ENCODE measurements around the gene CXCL11.

CXCL11 gene

GRCh38 chr4:76072760-76073159 is 36.9 kb upstream of the CXCL11 start:
- no peak overlapping the region for H3K27ac ChIP-seq
- no peak for TF ChIP-seq ZFX (IDR thresholded peaks at IDR 0.05; ENCODE audit: borderline replicate concordance)
- TF ChIP-seq, protein P1, sequence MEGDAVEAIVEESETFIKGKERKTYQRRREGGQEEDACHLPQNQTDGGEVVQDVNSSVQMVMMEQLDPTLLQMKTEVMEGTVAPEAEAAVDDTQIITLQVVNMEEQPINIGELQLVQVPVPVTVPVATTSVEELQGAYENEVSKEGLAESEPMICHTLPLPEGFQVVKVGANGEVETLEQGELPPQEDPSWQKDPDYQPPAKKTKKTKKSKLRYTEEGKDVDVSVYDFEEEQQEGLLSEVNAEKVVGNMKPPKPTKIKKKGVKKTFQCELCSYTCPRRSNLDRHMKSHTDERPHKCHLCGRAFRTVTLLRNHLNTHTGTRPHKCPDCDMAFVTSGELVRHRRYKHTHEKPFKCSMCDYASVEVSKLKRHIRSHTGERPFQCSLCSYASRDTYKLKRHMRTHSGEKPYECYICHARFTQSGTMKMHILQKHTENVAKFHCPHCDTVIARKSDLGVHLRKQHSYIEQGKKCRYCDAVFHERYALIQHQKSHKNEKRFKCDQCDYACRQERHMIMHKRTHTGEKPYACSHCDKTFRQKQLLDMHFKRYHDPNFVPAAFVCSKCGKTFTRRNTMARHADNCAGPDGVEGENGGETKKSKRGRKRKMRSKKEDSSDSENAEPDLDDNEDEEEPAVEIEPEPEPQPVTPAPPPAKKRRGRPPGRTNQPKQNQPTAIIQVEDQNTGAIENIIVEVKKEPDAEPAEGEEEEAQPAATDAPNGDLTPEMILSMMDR (IDR thresholded peaks at IDR 0.05): no peak

DNA sequence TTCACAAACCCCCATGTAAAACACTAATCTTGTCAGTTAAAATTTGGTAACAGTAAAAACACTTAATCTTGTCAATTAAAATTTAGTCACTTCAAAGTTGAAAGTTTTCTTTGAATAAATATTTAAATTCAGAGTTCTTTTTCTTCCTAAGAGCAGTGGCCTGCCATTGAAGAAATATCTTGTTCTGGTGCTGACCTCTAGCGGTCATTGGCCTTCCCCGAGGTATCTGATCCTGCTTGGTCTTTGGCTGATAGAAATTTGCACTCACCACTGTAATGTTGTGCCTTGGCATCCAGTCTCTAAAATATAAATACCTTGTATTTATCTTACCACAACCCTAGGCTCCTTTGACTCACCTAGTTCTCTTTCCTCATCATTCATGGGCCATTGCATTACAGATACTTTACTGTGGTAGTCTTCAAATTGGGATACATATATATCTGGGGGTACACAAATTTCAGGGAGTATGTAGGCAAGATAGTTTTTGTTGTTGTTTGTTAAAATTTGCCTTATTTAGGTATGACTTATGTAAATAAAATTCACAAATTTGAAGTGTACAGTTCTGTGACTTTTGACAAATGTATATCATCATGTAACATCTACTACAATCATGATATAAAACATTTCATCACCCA is 31.9 kb upstream of the CXCL11 start:
- TF ChIP-seq, protein P1 (IDR thresholded peaks at IDR 0.05): peak; percentile 89
- TF ChIP-seq ZFX (IDR thresholded peaks at IDR 0.05; ENCODE audit: borderline replicate concordance): no peak
- H3K27ac ChIP-seq: no peak overlapping the region

GRCh38 chr4:76066546-76066945 is 30.7 kb upstream of the CXCL11 start:
- H3K27ac ChIP-seq: no peak overlapping the region
- TF ChIP-seq ZFX (IDR thresholded peaks at IDR 0.05; ENCODE audit: borderline replicate concordance): no peak
- TF ChIP-seq, protein P1 (IDR thresholded peaks at IDR 0.05): no peak

DNA sequence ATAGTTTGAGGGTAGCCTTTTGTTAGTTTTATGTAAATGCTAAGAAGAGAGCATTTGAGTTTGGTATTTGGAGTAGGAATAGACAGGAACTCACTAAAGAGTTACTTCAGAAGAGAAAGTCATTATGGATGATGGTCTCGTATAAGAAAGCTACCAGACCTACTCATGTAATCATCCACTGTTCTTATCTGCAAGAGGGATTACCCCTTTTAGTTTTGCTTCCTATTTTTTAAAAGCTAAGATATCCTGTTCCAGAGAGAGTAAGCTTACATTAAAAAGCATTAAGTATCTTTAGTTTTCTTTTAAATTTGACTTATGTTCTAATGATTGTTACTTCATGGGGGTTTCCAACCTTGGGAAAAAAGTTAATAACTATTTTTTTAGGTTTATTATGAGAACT is 26.1 kb upstream of the CXCL11 start:
- H3K27ac ChIP-seq: no peak overlapping the region
- TF ChIP-seq, protein P1 (IDR thresholded peaks at IDR 0.05): no peak
- TF ChIP-seq ZFX (IDR thresholded peaks at IDR 0.05; ENCODE audit: borderline replicate concordance): no peak

- H3K27ac ChIP-seq: no peak overlapping the region
- TF ChIP-seq ZFX (IDR thresholded peaks at IDR 0.05; ENCODE audit: borderline replicate concordance): no peak
- TF ChIP-seq, protein P1 (IDR thresholded peaks at IDR 0.05): no peak
Observed at GRCh38 chr4:76061421-76061820, 25.6 kb upstream of the CXCL11 start.

GRCh38 chr4:76060506-76060905 is 24.6 kb upstream of the CXCL11 start:
- no peak for TF ChIP-seq ZFX (IDR thresholded peaks at IDR 0.05; ENCODE audit: borderline replicate concordance)
- TF ChIP-seq, protein P1 (IDR thresholded peaks at IDR 0.05): no peak
- no peak overlapping the region for H3K27ac ChIP-seq

DNA sequence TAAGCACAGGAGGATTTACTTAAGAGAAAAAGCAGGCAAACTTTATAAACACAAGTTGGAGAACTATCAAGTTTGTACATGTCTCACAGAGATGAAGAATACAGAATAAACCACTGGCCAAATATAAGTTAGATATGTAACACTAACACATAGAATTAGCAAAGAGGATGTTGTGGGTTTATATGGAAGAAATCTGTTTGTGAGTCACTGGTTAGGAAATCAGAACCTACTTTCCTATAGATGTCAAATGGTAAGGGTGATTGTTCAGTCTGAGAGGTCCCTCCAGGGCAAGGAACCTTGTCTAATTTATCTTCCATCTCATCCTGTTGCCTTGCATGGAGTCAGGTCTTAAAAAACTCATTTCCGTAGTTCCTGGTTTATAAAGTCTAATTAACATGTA is 23.9 kb upstream of the CXCL11 start:
- no peak for TF ChIP-seq ZFX (IDR thresholded peaks at IDR 0.05; ENCODE audit: borderline replicate concordance)
- TF ChIP-seq, protein P1 (IDR thresholded peaks at IDR 0.05): no peak
- no peak overlapping the region for H3K27ac ChIP-seq
